ENCODE measurements around the gene CCDC180. TPM values are rescaled to one million over a fixed set of nuclear protein-coding genes. Genes with fewer than 3 reads are reported as not detected.

The CCDC180 gene
- total and polyA plus RNA-seq, 10 of the 15 experiments (the other 5 are each of a cell fraction or from before 2014, with no cell fraction given): 0.31 to 1.1 (median 0.57) TPM

DNA sequence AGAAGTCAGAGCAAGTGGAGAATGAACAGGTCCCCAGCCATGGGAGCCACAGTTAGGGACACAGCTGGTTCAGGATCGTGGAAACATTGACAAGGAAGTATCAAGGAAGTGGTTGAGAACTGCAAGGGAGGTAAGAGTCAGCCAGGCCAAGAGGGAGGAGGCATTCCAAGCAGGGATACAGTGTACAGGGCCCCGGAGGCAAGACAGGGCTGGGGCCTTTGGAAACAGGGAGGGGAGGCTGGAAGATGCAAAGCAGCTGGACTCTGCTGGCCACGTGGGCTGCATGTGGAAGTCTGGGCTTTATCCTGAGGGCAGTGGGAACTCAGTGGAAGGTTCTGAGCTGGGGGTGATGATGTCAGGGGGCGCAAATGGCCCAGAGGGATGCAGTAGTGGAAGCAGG lies 14.2 kb downstream of the CCDC180 start (continued):
- TF ChIP-seq NR2C1 (IDR thresholded peaks at IDR 0.05): no peak
- TF ChIP-seq, protein P1, sequence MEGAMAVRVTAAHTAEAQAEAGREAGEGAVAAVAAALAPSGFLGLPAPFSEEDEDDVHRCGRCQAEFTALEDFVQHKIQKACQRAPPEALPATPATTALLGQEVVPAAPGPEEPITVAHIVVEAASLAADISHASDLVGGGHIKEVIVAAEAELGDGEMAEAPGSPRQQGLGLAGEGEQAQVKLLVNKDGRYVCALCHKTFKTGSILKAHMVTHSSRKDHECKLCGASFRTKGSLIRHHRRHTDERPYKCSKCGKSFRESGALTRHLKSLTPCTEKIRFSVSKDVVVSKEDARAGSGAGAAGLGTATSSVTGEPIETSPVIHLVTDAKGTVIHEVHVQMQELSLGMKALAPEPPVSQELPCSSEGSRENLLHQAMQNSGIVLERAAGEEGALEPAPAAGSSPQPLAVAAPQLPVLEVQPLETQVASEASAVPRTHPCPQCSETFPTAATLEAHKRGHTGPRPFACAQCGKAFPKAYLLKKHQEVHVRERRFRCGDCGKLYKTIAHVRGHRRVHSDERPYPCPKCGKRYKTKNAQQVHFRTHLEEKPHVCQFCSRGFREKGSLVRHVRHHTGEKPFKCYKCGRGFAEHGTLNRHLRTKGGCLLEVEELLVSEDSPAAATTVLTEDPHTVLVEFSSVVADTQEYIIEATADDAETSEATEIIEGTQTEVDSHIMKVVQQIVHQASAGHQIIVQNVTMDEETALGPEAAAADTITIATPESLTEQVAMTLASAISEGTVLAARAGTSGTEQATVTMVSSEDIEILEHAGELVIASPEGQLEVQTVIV (IDR thresholded peaks at IDR 0.05; ENCODE audit: borderline replicate concordance, partially characterized antibody): no peak

DNA sequence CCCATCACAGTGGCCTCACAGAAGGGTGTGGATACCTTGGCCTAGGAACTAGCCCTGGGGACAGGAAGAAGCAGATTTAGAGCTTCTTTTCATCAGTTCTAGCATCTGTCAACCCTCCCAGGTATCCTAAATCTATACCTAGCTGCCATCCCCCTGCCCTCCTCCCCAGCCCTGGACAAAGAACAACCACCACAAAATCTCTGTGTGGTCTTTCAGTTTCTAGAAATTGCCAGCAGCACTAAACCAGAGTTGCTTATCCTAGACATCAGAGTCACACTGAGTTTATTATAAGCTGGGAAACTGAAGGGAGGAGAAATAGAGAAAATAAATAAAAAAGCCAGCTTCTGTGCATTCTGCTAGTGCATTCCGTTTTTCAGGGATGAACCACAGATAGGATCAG lies 14.6 kb downstream of the CCDC180 start:
- ChIA-PET CTCF (interaction anchor here (1.5 kb wide), 1 partner anchor 9 kb away, joined by 5 read pairs; no protein-coding TSS in a partner anchor), SMC1A (ENCODE audit: uncharacterized antibody, unreplicated experiment) (no interaction called here), POLR2A (no interaction called here), RAD21 (ENCODE audit: unreplicated experiment) (interaction anchor here (0.6 kb wide), 1 partner anchor 294 kb away, joined by 3 read pairs; no protein-coding TSS in a partner anchor)
- ATAC-seq (no peak), DNase-seq (ENCODE audit: low read depth, low spot score) (no peak), FAIRE-seq (no peak)
- Histone ChIP-seq H3K4me2 (ENCODE audit: control insufficient read depth, insufficient read depth) (no peak overlapping the region), H3K4me1 (ENCODE audit: control insufficient read depth, insufficient read depth, low read length) (no peaks in the 10 kb centered on the region), H4K20me1 (ENCODE audit: control insufficient read depth, insufficient read depth) (no peaks in the 10 kb centered on the region), H3K9ac (ENCODE audit: control insufficient read depth, insufficient read depth, low read length) (no peak overlapping the region), H3K27ac (ENCODE audit: control insufficient read depth, insufficient read depth) (no peak overlapping the region), H3K27me3 (replicated peaks in 1 of 2; ENCODE audit: control insufficient read depth in 2 of 2, insufficient read depth in 2 of 2, low read length in 1 of 2) (no peaks in the 10 kb centered on the region; a peak in 2 of 4 replicates), H3K4me3 (no peak overlapping the region), H3K36me3 (ENCODE audit: control insufficient read depth in 2 of 2, insufficient read depth in 2 of 2, low read length in 1 of 2) (no peaks in the 10 kb centered on the region), H3K79me2 (ENCODE audit: control insufficient read depth, insufficient read depth, low read length) (no peaks in the 10 kb centered on the region), H2AFZ (ENCODE audit: control insufficient read depth, low read depth, low read length) (no peak overlapping the region), H3K9me3 (replicated peaks; ENCODE audit: control insufficient read depth, insufficient read depth, low read length) (no peaks in the 10 kb centered on the region; the same call in 2 of the 3 replicates)
- WGBS (ENCODE audit: insufficient coverage, insufficient replicate concordance, low lambda C conversion rate, missing lambda C conversion rate): 0% methylated on average over 1 of the region's 1 CpG
- in situ Hi-C loops (cut with MboI) (no loop called here), intact Hi-C loops (cut with micrococcal nuclease; ENCODE audit: unreplicated experiment) (no loop called here)
- no TSS peak for BruUV-seq (replicated peaks)
- TF ChIP-seq TAF1 (IDR thresholded peaks at IDR 0.05; ENCODE audit: borderline replicate concordance, low read depth, low read length) (no peak), MEF2B (IDR thresholded peaks at IDR 0.05; ENCODE audit: partially characterized antibody, poor library complexity, severe bottlenecking) (no peak), RAD21 (IDR thresholded peaks at IDR 0.05; ENCODE audit: insufficient read depth, low read depth, low read length) (no peak), CHD4 (IDR thresholded peaks at IDR 0.05) (no peak), POLR2AphosphoS2 (IDR thresholded peaks at IDR 0.05; ENCODE audit: low read depth, low read length) (no peak), TARDBP (IDR thresholded peaks at IDR 0.05; ENCODE audit: borderline replicate concordance) (no peak), DPF2 (IDR thresholded peaks at IDR 0.05) (no peak), JUND (IDR thresholded peaks at IDR 0.05; ENCODE audit: low read depth, low read length) (no peak), YBX1 (IDR thresholded peaks at IDR 0.05) (no peak), CBFB (IDR thresholded peaks at IDR 0.05; ENCODE audit: low read depth) (no peak)
